Endothelial cell of umbilical vein (primary cell): Measurements from ENCODE around the gene SERPINE3. TPM values are rescaled to one million over a fixed set of nuclear protein-coding genes. Genes with fewer than 3 reads are reported as not detected.

Source experiments
- BruUV-seq: library from RNA; stranded (reverse); fragments of 400-500 nt; replicated peaks from 2 replicates; lab custom pipeline; 2021; lab: Mats Ljungman, UMichigan
- CTCF ChIA-PET: fragments of 300-600, 350-600 bp; sonication (Branson Sonifier 250); formaldehyde crosslinking; loops from one replicate; lab custom pipeline; 2021; ENCODE audit warnings: antibody characterized with exemption, inconsistent platforms; lab: Charles Lee
- POLR2A ChIA-PET: fragments of 300-600, 350-600 bp; sonication (Branson Sonifier 250); formaldehyde crosslinking; loops from one replicate; lab custom pipeline; 2021; ENCODE audit warnings: antibody characterized with exemption, inconsistent platforms; lab: Charles Lee
- DNase-seq: peaks from one replicate; pipeline ENCODE4 v3.0.0-alpha.2; 2011; ENCODE audit warnings: low read depth, low spot score
- FAIRE-seq: peaks from 2 replicates; lab custom pipeline; 2011; peaks lifted over from hg19 to GRCh38; lab: Jason Lieb, UNC
- H2AFZ ChIP-seq: 2 replicates; pipeline ENCODE4 v1.6.0; 2012; ENCODE audit warnings: low read depth, low read length, control low read depth, inconsistent platforms
- H3K27ac ChIP-seq: 2 replicates; pipeline ENCODE4 v1.5.1; 2011; ENCODE audit warnings: low read depth, mild to moderate bottlenecking, control low read depth, low read length, moderate library complexity; ENCODE audit not compliant: insufficient read depth
- H3K27me3 ChIP-seq, 2 experiments: 2 replicates each; pipeline versions ENCODE4 v1.6.0 to v1.6.1; 2011; ENCODE audit warnings: low read length in 2 of 2, mixed read lengths in 1 of 2; ENCODE audit not compliant: control insufficient read depth in 2 of 2, insufficient read depth in 2 of 2
- H3K36me3 ChIP-seq, 2 experiments: 2 replicates in 1 of 2; 3 replicates in 1 of 2; pipeline ENCODE4 v1.5.1; 2011; ENCODE audit warnings: low read length in 2 of 2, mild to moderate bottlenecking in 1 of 2, moderate library complexity in 1 of 2; ENCODE audit not compliant: control insufficient read depth in 2 of 2, insufficient read depth in 2 of 2; ENCODE audit errors: extremely low read depth in 1 of 2
- H3K4me1 ChIP-seq: 3 replicates; pipeline ENCODE4 v1.5.1; 2011; ENCODE audit warnings: mild to moderate bottlenecking, low read length; ENCODE audit not compliant: control insufficient read depth, insufficient read depth; ENCODE audit errors: extremely low read depth
- H3K4me2 ChIP-seq: 2 replicates; pipeline ENCODE4 v1.6.1; 2011; ENCODE audit warnings: low read length, control low read depth, mixed read lengths; ENCODE audit not compliant: insufficient read depth
- H3K4me3 ChIP-seq, 3 experiments: fragments of 200-600 bp in 1 of 3; sonication (generic), shearing (Covaris generic) in 1 of 3; replicated peaks in 1 of 3; 2 replicates each; pipeline ENCODE4 v1.5.1; 2011 to 2016; ENCODE audit warnings: control low read depth in 3 of 3, low read length in 3 of 3, mild to moderate bottlenecking in 2 of 3, inconsistent platforms in 1 of 3, low read depth in 1 of 3, moderate library complexity in 1 of 3; ENCODE audit not compliant: insufficient read depth in 1 of 3
- H3K79me2 ChIP-seq: 2 replicates; pipeline ENCODE4 v1.6.0; 2012; ENCODE audit warnings: low read length, inconsistent platforms; ENCODE audit not compliant: control insufficient read depth, insufficient read depth
- H3K9ac ChIP-seq: replicated peaks from 2 replicates; pipeline ENCODE3; 2011; ENCODE audit warnings: low read length, control low read depth; ENCODE audit not compliant: insufficient read depth; ENCODE audit errors: extremely low read depth
- H3K9me1 ChIP-seq: replicated peaks from 3 replicates; pipeline ENCODE4 v1.6.0; 2011; ENCODE audit warnings: mild to moderate bottlenecking, low read length; ENCODE audit not compliant: control insufficient read depth, insufficient read depth; ENCODE audit errors: extremely low read depth
- H3K9me3 ChIP-seq: replicated peaks from 2 replicates; pipeline ENCODE4 v1.5.1; 2012; ENCODE audit warnings: low read length, inconsistent platforms; ENCODE audit not compliant: control insufficient read depth, insufficient read depth
- H4K20me1 ChIP-seq: replicated peaks from 2 replicates; pipeline ENCODE3; 2011; ENCODE audit warnings: mild to moderate bottlenecking, low read length; ENCODE audit not compliant: control insufficient read depth, insufficient read depth; ENCODE audit errors: extremely low read depth
- EZH2 ChIP-seq: IDR thresholded peaks from 2 replicates; pipeline ENCODE4 v1.6.1; 2012; ENCODE audit warnings: borderline replicate concordance, low read depth, mild to moderate bottlenecking, moderate library complexity, low read length, inconsistent platforms; ENCODE audit not compliant: severe bottlenecking
- FOS ChIP-seq: IDR thresholded peaks from 2 replicates; pipeline ENCODE4 v1.6.1; 2011; ENCODE audit warnings: mild to moderate bottlenecking, low read length, moderate library complexity, borderline replicate concordance; ENCODE audit not compliant: insufficient read depth
- GATA2 ChIP-seq: IDR thresholded peaks from 2 replicates; pipeline ENCODE4 v1.7.0; 2011; ENCODE audit warnings: low read depth, mild to moderate bottlenecking, moderate library complexity, mixed read lengths, low read length; ENCODE audit not compliant: insufficient read length, insufficient read depth
- JUN ChIP-seq: IDR thresholded peaks from 2 replicates; pipeline ENCODE4 v1.6.1; 2011; ENCODE audit warnings: borderline replicate concordance, low read depth; ENCODE audit not compliant: insufficient read length, insufficient read depth
- MYC ChIP-seq: IDR thresholded peaks from one replicate; pipeline ENCODE4 v1.6.1; 2011; ENCODE audit warnings: mild to moderate bottlenecking, low read depth, low read length
- POLR2A ChIP-seq: IDR thresholded peaks from 2 replicates; pipeline ENCODE4 v1.6.1; 2012; ENCODE audit warnings: low read depth, mild to moderate bottlenecking, control low read depth, low read length
- POLR2AphosphoS5 ChIP-seq: IDR thresholded peaks from 2 replicates; pipeline ENCODE4 v1.6.1; 2012; ENCODE audit warnings: low read depth, mild to moderate bottlenecking, control low read depth, low read length, moderate library complexity; ENCODE audit not compliant: insufficient read depth
- dilution Hi-C: fragments of 300-500 bp; cut with MboI; formaldehyde crosslinking; loops from one replicate; pipeline ENCODE4 v1.15.0; 2019; ENCODE audit warnings: low sequenced_read_pairs; ENCODE audit not compliant: extremely low pct_ligation_motif_present
- intact Hi-C: fragments of 100-400 bp; cut with micrococcal nuclease; formaldehyde crosslinking; loops from one replicate; pipeline ENCODE4 v1.10.0; 2022
- polyA plus RNA-seq, 4 experiments: library from polyadenylated mRNA; depleted of rRNA in 3 of 4; stranded (reverse) in 3 of 4; unstranded in 1 of 4; fragments of >200 nt; gene quantifications; 2 replicates each; pipeline versions ENCODE4 v1.2.1 to v1.2.3, GENCODE V29; 2011 to 2012; ENCODE audit warnings: missing spikeins in 1 of 4
- total RNA-seq: library from RNA; stranded (reverse); gene quantifications from 2 replicates; pipeline ENCODE4 v1.2.3, GENCODE V29; 2021
- TF ChIP-seq, protein P1 (sequence below), 2 donors: IDR thresholded peaks; 1 replicate in 1 of 2; 2 replicates in 1 of 2; pipeline ENCODE4 v1.5.1; 2011; ENCODE audit warnings: low read length in 2 of 2, mild to moderate bottlenecking in 2 of 2, moderate library complexity in 2 of 2, control low read depth in 1 of 2, inconsistent platforms in 1 of 2, low read depth in 1 of 2; ENCODE audit not compliant: insufficient read depth in 1 of 2; ENCODE audit errors: extremely low read depth in 1 of 2
- TF ChIP-seq, protein P2 (sequence below): IDR thresholded peaks from 2 replicates; pipeline ENCODE4 v1.6.1; 2011; ENCODE audit not compliant: insufficient read depth, insufficient read length

SERPINE3 gene
- total and polyA plus RNA-seq, 2 donors (not counting 3 experiments of a cell fraction or from before 2014, with no cell fraction given), result not detected

DNA sequence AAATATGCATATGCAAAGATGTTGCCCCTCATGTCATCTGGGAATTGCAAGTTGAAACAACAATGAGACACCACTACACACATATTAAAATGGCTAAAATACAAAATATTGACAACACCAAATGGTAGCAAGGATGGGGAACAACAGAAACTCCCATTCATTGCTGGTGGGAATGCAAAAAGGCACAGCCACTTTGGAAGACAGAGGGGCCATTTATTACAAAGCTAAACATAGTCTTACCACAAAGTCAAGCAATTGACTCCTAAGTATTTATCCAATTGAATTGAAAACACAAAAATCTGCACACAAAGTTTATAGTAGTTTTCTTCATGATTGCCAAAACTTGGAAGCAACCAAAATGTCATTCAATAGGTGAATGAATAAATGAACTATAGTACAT lies 6.1 kb upstream of the SERPINE3 start:
- TF ChIP-seq POLR2A (no peak), MYC (no peak), GATA2 (no peak), EZH2 (no peak), POLR2AphosphoS5 (no peak), FOS (no peak), JUN (no peak)
- TF ChIP-seq, protein P1, sequence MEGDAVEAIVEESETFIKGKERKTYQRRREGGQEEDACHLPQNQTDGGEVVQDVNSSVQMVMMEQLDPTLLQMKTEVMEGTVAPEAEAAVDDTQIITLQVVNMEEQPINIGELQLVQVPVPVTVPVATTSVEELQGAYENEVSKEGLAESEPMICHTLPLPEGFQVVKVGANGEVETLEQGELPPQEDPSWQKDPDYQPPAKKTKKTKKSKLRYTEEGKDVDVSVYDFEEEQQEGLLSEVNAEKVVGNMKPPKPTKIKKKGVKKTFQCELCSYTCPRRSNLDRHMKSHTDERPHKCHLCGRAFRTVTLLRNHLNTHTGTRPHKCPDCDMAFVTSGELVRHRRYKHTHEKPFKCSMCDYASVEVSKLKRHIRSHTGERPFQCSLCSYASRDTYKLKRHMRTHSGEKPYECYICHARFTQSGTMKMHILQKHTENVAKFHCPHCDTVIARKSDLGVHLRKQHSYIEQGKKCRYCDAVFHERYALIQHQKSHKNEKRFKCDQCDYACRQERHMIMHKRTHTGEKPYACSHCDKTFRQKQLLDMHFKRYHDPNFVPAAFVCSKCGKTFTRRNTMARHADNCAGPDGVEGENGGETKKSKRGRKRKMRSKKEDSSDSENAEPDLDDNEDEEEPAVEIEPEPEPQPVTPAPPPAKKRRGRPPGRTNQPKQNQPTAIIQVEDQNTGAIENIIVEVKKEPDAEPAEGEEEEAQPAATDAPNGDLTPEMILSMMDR (IDR thresholded peaks at IDR 0.05; ENCODE audit: extremely low read depth in 1 of 2, insufficient read depth in 1 of 2, low read depth in 1 of 2, low read length in 2 of 2), result no peak
- TF ChIP-seq, protein P2, sequence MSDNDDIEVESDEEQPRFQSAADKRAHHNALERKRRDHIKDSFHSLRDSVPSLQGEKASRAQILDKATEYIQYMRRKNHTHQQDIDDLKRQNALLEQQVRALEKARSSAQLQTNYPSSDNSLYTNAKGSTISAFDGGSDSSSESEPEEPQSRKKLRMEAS, result no peak
- FAIRE-seq, result no peak
- BruUV-seq, result no TSS peak
- dilution Hi-C loops, result no loop called here
- Histone ChIP-seq H3K9ac (no peak overlapping the region), H3K36me3 (no peaks in the 10 kb centered on the region), H3K4me3 (no peak overlapping the region), H4K20me1 (no peaks in the 10 kb centered on the region), H2AFZ (no peak overlapping the region), H3K4me1 (no peaks in the 10 kb centered on the region), H3K4me2 (no peak overlapping the region), H3K27me3 (peaks cover 0 to 3% of the 10 kb centered on the region in 2 experiments), H3K79me2 (no peaks in the 10 kb centered on the region), H3K9me1 (no peaks in the 10 kb centered on the region), H3K9me3 (no peaks in the 10 kb centered on the region), H3K27ac (no peak overlapping the region)
- POLR2A ChIA-PET, result no interaction called here
- CTCF ChIA-PET, result interaction anchor here (2.1 kb wide), 1 partner anchor 47 kb away, joined by 8 read pairs; no protein-coding TSS in a partner anchor
- intact Hi-C loops, result no loop called here
- DNase-seq, result no peak
